NCI-H526 (cell line): Measurements from ENCODE around the gene GLIS1.

Experiments
- DNase-seq, 2 experiments: peaks; one replicate each; lab custom pipeline; 2025; lab: John Stamatoyannopoulos, UW

Gene GLIS1

DNA sequence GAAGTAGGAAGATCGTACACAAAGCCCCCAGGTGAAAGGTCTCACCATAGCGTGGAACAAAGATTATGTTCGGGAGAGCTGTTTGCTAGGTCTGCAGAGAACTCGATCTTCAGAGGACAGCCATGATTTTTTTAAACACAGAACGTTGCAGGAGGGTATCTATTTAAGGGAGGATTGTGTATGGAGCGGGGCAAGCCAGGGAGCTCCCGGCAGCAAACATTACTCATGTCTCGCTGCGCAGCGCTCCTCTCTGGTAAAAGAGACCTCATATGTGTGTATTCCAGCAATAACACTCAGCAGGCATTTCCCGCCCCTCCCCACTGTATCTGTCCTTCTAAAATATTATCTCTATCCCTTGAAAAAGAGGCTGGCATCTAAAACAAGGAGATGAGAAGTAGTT, 2.7 kb downstream of the GLIS1 start:
- DNase-seq, result no peak

DNA sequence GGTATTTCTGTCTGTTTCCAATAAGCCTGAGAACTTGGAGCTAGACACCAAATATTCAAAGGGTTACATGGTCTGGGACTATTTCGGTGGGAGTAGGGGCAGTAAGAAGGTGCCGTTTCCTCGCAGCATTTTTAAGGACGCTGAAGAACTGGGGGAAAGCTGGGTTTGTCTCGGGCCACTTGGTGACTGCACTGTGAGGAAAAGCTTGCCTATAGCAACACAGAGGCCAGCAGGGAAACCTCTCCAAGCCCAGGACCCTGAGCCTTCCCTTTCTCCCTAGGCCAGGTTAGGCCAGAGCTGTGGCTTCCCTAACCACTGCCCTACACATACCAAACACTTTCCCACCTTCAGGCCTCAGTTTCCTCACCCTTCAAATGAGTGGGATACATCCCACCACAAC, 3.3 kb downstream of the GLIS1 start:
- DNase-seq, result no peak

DNA sequence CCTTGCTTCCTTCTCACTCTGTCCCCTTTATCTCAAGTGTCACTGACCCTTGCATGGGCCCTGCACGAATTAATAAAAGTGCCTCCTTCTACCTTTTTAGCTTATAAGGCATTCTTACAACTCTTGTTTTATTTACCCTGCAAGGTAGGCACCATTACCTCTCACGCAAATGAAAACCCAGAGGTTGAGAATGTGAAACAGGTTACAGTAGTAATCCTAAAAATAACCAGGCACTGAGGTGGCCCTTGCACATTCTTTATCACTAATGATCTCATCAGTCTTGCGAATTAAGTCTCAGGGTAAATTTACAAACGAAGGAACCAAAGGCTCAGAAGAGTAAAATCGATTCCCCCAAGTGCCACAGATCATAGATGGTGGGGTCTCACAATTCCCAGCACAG, 3.7 kb downstream of the GLIS1 start:
- DNase-seq, result no peak

DNA sequence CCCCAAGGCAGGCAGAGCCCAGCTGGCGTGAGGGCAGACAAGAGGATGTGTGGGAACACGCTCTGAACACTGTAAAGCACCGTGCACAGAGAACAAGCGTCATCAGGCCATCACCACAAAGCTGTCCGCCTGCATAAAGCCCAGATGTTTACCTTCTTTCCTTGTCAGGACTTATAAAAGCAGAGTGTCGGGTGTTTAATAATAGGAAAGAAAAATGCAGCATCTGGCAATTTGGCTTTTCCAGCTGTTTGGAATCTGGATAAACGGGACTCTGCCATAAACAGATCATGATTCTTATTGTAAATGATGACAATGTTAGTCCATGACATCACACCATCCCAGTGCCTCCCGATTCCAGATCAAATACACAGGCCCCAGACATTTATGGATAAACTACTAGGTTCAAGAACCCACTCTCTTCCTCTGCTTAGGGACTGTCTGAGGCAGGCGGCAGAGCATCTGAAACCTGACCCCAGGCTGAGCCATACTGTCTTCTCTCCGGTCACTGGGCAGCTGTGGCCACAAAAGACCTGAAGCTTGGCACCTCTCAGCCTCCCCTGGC, 4.2 kb downstream of the GLIS1 start:
- DNase-seq, result no peak

DNA sequence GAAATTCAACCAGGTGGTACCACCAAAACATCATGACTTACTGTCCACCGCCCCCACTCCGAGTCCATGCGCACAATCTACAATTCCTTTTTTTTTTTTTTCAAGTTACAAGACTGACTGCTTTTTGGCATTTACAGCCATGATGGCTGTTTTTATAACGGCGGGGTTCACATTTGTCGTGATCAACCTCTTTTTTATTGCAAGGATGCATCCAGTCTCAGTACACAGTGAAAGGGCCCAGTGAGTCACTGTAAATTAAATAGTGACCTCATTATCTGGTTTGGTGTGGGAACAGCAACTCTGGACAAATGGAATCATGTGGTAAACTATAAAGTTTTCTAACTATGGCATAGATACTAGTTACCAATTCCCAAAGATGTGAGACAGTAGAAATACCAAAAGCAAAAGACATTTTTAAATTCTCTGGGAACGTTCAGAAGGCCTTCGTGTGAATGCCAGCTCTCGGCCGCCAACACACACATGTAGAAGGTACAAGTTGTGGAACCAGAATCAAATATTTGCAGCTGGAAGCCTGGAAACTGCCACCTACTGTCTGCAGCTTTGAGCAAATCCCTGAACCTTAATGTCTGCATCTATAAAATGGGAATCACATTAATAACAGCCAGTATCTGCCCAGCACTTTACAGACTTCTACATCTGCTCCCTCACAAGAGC, 4.9 kb downstream of the GLIS1 start:
- no peak for DNase-seq

DNA sequence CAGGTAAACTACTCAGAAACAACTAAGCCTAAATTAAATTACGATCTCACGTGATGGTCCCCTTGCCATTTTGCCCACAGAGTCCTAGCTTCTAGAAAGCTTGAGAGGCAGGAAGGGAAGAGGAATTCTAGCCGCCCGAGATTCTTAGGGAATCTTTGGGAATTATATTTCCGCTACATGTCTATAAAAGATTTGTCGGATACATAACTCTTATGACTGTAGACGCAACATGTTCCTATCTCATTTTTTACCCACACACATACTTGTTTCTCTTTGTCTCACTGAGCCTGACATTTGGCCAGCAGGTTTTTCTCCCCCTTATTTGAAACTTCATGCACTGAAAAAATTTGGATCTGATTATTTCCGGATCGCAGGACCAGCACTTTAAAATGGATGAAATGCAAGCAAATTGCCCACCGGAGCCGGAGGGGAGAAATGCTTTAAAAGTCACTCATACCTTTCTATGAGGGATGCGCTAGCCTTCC, 5.5 kb downstream of the GLIS1 start:
- no peak for DNase-seq

DNA sequence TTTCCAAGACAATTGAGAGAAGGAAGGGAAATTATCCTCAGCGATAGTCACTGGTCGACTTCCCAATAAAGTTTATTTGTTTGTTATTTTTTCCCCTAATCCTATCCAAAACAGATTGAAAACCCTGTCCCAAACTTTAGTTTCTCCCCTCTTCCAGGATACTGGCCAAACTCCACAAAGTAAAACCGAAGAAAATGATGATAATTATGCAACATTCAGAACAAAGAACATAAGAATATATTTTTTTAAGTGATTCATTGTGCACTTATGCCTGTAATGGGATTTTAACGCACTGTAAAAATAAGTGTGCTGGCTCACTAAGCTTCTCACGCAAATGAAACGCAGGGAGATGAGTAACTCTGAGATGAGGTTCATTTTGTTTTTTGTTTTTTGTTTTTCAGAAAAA, 6.0 kb downstream of the GLIS1 start:
- DNase-seq, result no peak

DNA sequence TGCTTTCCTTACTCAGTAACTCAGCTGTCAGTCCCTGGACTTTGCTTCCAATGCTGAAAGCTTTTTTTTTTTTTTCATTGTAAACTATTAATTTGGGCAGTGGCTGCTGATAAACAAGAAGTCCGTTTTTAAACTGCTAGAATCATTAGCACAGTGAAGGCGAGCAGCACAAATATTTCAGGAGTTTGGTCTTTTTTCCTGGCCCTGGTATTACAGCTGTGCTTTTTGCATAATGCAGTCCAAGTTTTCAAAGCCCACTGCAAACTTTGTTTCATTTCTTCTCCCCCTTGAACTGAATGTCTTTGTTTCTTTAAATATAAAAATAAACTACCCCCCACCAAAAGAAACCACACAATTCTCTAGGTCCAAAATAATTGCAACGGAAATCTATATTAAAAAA, 6.6 kb downstream of the GLIS1 start:
- DNase-seq, result no peak

DNA sequence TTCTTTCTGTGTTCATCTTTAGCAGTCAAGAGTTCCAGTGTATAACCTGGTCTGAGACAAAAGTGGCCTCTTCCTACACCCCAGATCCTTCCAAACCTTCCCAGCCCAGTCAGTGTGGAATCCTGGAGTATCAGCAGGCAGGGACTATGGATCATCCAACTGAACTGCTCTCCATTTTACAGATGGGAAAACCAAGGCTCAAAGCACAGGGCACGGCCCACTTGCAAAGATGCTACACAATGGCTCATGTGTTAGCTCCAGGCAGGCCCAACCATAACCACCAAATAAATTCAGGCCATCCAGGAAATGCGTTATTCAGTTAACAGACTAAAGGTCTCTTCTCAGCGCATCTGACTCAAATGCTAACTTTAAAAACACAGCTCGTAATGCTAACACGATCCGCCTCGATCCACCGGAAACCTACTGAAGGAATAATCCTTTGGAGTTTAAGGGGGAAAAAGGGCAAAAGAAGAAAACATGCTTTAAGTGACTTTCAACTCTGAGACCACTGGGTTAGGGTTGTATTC, 7.1 kb downstream of the GLIS1 start:
- DNase-seq, result no peak

DNA sequence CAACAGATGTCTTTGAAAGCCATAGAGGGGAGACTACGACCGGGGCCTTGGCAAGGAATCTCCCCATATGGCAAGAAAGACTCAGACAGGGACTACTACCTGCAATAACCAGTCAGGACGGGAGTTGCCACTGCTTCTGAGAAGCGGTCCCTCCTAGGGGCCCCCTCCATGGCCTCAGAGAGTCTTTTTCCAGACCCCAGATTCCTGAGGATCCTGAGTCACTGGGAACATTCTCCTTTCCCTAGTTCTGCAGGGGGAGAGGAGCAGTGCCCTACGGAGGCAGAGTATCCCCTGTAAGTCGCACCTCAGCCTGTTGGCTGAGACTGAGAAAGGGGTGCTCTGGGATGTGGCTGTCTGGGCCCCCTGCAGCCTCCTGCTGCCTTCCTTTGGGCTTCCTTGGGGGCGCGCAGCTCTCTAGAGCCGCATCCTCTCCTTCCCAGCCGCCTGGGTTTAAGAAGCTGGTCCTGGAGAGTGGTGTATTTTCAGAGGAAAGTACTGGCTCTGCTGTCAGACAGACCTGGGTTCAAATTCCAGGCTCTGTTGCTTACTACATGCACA, 7.8 kb downstream of the GLIS1 start:
- DNase-seq, result no peak

DNA sequence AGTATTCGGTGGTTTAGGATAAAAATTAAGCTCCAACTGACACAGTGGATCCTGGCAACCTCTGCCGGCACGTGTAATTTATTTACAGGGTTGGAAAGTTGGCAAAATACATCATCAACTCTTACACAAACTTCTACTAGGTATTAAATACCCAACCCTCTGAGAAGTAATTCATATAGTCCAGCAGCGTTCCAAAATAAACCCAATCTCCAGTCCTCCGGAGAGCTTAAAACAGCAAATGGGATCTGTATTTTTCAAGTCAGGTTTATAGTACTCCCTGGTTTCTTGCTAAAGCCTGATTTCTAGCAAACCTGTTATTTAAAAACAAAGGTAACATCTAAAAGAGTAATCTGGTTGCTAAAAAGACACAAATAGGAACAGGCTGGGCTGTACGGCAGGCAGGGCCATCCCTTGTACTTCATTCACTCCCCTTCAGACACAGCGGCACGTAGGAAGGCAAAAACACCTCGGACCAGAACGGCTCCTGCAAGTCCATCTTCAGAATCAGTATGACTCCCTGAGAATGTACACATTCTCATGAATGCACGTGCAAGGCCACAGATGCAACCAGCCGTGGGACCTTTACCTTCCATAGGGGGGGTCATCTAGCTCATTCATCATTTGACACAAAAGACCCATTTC, 8.6 kb downstream of the GLIS1 start:
- DNase-seq, result no peak

DNA sequence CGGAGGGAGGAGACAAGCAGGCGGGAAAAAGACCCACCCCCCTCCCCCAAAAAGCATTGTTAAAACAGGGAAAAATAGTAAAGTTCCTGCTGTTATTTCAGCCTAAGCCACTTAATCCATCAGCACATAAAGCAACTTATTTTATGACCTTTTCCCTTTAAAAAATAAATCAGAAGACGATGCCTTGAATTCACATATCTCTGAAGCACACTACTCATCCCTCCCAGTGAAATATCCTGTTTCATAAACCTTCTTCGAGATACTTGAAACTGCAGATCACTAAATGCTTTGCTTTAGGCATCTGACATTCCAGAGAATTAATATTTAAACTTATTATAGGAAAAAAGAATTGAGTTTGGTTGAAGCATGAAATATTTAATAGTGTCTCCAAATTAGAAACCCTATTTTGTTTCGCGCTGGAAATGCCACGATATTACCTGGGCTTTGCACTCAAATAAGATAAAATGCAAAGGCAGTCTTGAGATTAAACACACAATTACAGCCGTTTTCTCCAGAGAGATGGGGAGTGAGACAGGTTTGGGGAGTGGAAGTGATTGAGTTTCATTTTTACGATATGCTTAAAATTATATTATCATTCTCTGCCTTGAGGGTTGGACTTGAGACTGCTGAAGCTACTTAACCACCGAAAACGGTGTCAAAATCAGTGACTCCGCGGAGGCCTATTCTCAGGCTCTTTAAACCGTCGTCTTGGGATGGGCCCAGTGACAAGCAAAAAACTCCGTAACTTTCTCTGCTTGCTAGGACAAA, 9.3 kb downstream of the GLIS1 start:
- no peak for DNase-seq

DNA sequence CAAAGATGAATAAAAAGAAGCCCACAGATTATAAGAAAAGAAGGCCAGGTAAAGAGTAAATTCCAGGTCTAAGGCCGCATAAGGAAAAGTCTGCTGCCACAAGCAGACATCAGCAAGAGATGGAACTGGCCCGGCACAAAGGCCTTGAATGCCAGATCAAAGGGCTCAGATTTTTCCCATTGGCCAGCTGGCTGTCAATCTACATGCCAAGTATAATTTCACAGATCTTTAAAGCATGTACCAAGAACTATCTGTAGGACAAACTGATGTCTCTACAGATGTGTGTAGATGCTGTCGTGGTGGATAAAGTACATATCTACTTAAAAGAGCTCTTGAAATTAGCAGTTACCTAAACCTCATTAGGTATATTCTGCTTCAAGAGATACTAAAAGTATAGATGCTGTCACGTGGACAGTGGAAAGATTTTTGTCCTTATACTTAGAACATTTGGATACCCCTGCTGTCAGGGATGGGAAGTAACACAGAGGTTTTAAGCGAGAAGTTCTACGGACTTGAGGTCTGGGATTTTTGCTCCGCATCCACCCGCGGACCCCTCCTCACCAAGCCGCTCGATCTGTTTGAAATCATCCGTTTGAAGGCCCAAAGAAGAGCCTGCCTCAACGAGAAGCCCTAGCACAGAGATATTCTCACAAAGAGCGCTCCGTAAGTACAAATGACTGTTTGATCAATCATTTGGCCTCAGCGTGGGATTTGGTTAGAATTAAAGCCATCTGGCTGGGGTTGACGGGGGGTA, 10.1 kb downstream of the GLIS1 start:
- DNase-seq, result no peak

DNA sequence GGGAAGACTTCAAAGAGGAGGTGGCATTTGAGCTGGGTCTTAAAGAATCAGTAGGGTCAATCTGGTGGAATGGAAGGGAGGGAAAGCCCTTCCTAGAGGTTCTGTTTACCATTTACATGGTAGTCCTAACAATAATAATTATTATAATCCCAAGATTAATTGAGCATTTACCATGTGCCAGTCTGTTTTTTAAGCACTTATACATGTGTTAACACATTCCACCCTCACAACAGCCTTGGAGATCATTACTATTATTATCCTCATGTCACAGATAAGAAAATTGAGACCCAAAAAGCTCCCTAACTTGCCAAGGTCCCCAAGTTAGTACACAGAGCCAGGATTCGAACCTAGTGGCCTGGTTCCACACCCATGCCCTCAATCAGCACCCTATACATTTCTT, 10.8 kb downstream of the GLIS1 start:
- DNase-seq, result no peak

DNA sequence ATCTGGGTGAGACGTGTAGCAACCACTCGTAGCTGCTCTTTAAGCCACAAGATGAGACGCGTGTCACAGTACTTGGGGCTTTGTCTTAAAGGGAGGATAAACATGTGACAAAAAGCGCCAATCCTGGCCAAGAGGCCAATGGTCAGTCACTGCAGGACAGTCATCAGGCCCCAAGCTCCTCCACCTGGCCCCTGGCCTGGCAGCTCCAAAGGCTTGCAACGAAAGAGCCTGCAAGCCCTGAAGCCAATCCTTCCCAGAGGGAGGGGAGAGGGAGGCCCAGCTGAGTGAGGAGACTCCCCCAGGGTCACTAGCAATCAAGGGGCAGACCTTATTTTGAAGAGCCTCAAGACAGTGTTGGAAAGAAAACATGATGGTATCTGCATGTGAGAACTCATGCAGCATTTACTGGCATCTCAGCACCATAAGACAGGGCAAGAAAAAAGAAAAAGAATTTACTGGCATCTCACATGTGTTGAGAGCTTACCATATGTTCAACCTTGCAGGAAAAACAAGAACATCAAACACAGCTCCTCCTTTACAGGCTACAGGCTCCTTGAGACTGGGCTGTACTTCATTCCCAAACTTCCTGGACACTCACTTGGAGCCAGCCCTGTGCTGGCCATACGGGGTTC, 11.4 kb downstream of the GLIS1 start:
- DNase-seq, result no peak

DNA sequence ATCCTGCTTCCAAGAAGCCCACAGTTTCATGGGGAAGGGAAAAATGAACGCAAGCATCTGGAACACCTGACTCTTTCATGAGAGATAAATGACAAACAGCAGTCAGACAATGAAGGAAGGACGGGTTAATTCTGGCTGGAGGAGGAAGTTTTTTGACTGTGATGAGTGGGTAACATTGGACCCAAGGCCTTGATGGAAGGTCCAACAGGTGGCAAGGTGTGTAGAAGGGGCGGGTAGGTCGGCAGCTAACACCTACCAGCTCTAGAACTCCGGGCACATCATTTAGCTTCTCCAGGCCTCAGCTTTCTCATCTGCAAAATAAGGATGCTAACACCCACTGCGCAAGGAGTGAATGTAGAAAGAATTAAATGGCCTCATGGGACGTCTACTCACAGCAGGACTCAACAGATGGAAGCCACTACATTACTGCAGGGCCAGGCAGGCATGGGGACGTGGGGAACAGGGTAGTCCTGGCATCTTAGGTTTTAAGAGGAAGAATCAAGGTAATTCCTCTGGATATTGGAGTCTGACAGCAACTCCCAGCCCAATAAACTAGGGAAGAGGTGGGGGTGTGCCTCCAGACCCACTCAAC, 12.9 kb downstream of the GLIS1 start:
- no peak for DNase-seq

DNA sequence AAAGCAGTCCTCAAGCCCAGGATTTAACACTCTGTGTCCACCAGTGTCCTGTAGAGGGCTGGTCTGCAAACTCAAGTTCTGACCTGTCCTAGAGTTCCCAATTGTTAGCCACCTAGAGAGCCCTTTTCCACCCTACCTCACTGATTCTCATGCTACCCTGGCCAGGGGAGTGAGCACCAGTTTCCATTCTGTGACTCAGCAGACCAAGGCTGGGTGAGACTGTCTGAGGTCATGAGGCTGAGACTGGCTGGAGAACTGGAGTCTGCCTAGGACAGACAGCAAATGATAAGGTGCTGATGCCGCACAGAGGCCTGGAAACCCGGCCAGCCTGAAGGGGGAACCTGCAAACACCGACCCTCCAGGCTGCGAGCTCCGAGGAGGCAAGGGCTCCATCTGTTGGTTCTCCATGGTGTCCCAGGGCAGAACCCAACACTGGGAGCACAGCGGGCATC, 13.7 kb downstream of the GLIS1 start:
- DNase-seq, result peak in 1 of 2 experiments; percentile 35

DNA sequence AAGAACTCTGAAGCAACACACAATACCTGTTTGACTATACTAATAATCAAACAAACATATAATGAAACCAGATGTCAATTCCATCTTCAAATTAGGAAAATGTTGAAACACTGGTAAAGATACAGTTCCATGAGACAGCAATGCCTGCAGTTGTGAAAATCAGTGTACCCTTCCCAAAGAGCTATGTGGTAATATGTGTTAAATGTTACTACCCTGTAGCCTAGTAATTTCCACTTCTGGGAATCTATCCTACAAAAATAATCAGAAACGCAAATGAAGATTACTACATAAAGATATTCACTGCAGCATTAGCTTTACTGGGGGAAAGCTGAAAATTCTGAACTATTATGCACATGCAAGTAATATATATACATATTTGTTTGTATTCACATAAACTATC, 16.9 kb downstream of the GLIS1 start:
- DNase-seq, result no peak

DNA sequence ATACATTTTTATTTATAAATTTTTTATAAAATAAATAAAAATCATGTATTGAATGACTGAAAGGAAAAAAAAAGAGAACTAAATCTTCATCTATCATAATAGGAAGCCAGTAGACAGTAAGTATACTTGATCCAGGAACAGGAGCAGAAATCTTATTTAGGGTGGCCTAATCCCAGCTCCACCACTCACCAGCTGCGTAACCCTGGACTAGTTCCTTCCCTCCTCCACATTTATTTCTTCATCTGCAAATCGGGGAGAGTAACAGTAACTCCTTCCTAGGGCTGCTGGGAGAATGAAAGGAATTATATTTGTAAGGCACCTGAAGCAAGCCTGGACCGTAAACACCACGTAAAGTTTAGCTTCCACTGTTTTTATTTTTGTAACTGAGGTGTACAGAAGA, 17.9 kb downstream of the GLIS1 start:
- no peak for DNase-seq

DNA sequence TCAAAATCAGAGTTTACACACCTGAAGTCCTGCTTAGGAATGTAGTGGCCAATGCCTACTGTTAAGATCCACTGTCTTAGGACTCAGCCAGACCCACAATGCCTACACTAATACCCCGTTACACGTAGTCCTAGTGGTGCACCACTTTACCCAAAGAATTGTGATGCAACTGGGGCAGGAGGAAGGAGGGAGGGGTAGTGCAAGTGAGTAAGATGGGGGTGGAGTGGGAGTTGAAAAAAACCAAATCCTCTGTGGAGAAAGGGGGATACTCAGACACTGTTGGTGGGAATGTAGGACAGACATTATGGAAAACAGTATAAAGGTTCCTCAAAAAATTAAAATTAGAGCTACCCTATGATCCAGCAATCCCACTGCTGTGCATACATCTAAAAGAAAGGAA, 19.5 kb downstream of the GLIS1 start:
- DNase-seq, result no peak

DNA sequence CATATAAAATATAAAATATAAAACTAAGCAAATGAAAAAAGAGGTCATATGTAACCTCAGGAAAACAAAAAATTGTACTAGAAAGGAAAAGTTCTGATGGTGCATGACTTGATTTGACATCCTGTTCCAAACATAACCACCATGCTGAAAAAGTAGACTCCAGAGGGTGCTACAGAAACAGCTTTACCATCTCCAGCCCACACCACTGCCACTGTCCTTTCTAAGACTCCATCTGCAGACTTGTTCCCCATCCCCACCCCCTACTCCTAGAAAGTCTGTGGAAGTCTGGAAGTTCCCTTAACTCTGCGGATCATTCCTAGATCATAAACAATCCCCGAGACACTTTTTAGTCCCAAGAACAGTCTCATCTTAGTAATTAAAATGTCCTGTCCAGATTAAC, 20.5 kb downstream of the GLIS1 start:
- no peak for DNase-seq
